Vagina (tissue), 2 donors: ENCODE measurements around the gene CMSS1. TPM values are rescaled to one million over a fixed set of nuclear protein-coding genes. Genes with fewer than 3 reads are reported as not detected.
A peak's percentile ranks its signal among the peaks of the same experiment; 100 is the strongest.

Experiments
- DNase-seq, 2 donors: peaks; one replicate each; pipeline ENCODE4 v3.0.0-alpha.2; 2017; ENCODE audit errors: extremely low spot score in 2 of 2
- H3K27ac ChIP-seq: fragments of 200-600 bp; sonication (generic); one replicate; pipeline ENCODE4 v1.5.1; 2019
- H3K27me3 ChIP-seq: fragments of 200-600 bp; sonication (generic); one replicate; pipeline ENCODE4 v1.5.1; 2019
- H3K36me3 ChIP-seq, 2 donors: fragments of 200-600 bp; sonication (generic); one replicate each; pipeline ENCODE4 v1.5.1; 2017 to 2019
- H3K4me1 ChIP-seq: fragments of 200-600 bp; sonication (generic); one replicate; pipeline ENCODE4 v1.5.1; 2019
- H3K4me3 ChIP-seq, 2 donors: fragments of 200-600 bp; sonication (generic); 1 replicate in 1 of 2; 2 replicates in 1 of 2; pipeline ENCODE4 v1.5.1; 2016 to 2019
- H3K9me3 ChIP-seq: fragments of 200-600 bp; sonication (generic); one replicate; pipeline ENCODE4 v1.5.1; 2019
- CTCF ChIP-seq, 3 experiments: fragments of 450-650 bp in 2 of 3; fragments of 200-600 bp in 1 of 3; sonication (generic) in 1 of 3; IDR thresholded peaks; one replicate each; pipeline ENCODE4 v1.5.1; 2017 to 2019; ENCODE audit warnings: antibody characterized with exemption in 3 of 3, mild to moderate bottlenecking in 2 of 3, moderate library complexity in 2 of 3
- POLR2A ChIP-seq, 2 donors: fragments of 450-650 bp; IDR thresholded peaks; one replicate each; pipeline ENCODE4 v1.6.1; 2017; ENCODE audit warnings: antibody characterized with exemption in 2 of 2, mild to moderate bottlenecking in 2 of 2, moderate library complexity in 2 of 2
- POLR2AphosphoS5 ChIP-seq, 2 donors: sonication (generic); formaldehyde crosslinking; IDR thresholded peaks; one replicate each; pipeline ENCODE4 v1.9.0; 2017; ENCODE audit warnings: antibody characterized with exemption in 2 of 2, mild to moderate bottlenecking in 2 of 2, low read depth in 1 of 2; ENCODE audit not compliant: insufficient read depth in 1 of 2
- intact Hi-C: fragments of 100-400 bp; cut with DNase I; formaldehyde crosslinking; loops from one replicate; pipeline ENCODE4 v1.15.1; 2023
- total RNA-seq: library from RNA; depleted of rRNA; stranded (reverse); fragments of >200 nt; gene quantifications from one replicate; pipeline ENCODE4 v1.2.3, GENCODE V29; 2016

The CMSS1 gene
- total RNA-seq, 1 donor from 2014 or later = 21.4 TPM

GRCh38 chr3:100164743-100165142 lies 347.1 kb downstream of the CMSS1 start:
- Histone ChIP-seq H3K27me3 (no peaks in the 10 kb centered on the region), H3K4me3 (no peak overlapping the region), H3K9me3 (no peaks in the 10 kb centered on the region), H3K36me3 (no peaks in the 10 kb centered on the region), H3K4me1 (peaks cover 5% of the 10 kb centered on the region), H3K27ac (peak overlapping the region; percentile 32)
- TF ChIP-seq CTCF (IDR thresholded peaks at IDR 0.05) (no peak), POLR2AphosphoS5 (IDR thresholded peaks at IDR 0.05; ENCODE audit: insufficient read depth in 1 of 2, low read depth in 1 of 2) (no peak), POLR2A (IDR thresholded peaks at IDR 0.05) (no peak)
- DNase-seq = no peak
- intact Hi-C loops = no loop called here

GRCh38 chr3:100165926-100166550 lies 348.4 kb downstream of the CMSS1 start:
- TF ChIP-seq POLR2A (IDR thresholded peaks at IDR 0.05) = no peak
- no peak for TF ChIP-seq CTCF (IDR thresholded peaks at IDR 0.05)
- no peak for TF ChIP-seq POLR2AphosphoS5 (IDR thresholded peaks at IDR 0.05; ENCODE audit: insufficient read depth in 1 of 2, low read depth in 1 of 2)
- no peaks in the 10 kb centered on the region for H3K4me1 ChIP-seq
- H3K27me3 ChIP-seq = no peaks in the 10 kb centered on the region
- no peak overlapping the region for H3K27ac ChIP-seq
- no peaks in the 10 kb centered on the region for H3K9me3 ChIP-seq
- intact Hi-C loops = no loop called here
- no peak for DNase-seq
- no peaks in the 10 kb centered on the region for H3K36me3 ChIP-seq
- H3K4me3 ChIP-seq = no peak overlapping the region

- H3K27ac ChIP-seq = no peak overlapping the region
- intact Hi-C loops = no loop called here
- TF ChIP-seq POLR2A (IDR thresholded peaks at IDR 0.05) = no peak
- TF ChIP-seq CTCF (IDR thresholded peaks at IDR 0.05) = no peak
- no peak for TF ChIP-seq POLR2AphosphoS5 (IDR thresholded peaks at IDR 0.05; ENCODE audit: insufficient read depth in 1 of 2, low read depth in 1 of 2)
- no peak for DNase-seq
- H3K4me3 ChIP-seq = no peak overlapping the region
- no peaks in the 10 kb centered on the region for H3K4me1 ChIP-seq
- H3K36me3 ChIP-seq = no peaks in the 10 kb centered on the region
- H3K9me3 ChIP-seq = no peaks in the 10 kb centered on the region
- H3K27me3 ChIP-seq = no peaks in the 10 kb centered on the region
Measured at GRCh38 chr3:100169201-100169920, 351.7 kb downstream of the CMSS1 start.

GRCh38 chr3:100170486-100170885 lies 352.8 kb downstream of the CMSS1 start:
- Histone ChIP-seq H3K36me3 (no peaks in the 10 kb centered on the region), H3K27me3 (no peaks in the 10 kb centered on the region), H3K4me1 (no peaks in the 10 kb centered on the region), H3K27ac (no peak overlapping the region), H3K4me3 (no peak overlapping the region), H3K9me3 (no peaks in the 10 kb centered on the region)
- TF ChIP-seq CTCF (IDR thresholded peaks at IDR 0.05) = no peak
- TF ChIP-seq POLR2A (IDR thresholded peaks at IDR 0.05) = no peak
- TF ChIP-seq POLR2AphosphoS5 (IDR thresholded peaks at IDR 0.05; ENCODE audit: insufficient read depth in 1 of 2, low read depth in 1 of 2) = no peak
- intact Hi-C loops = no loop called here
- no peak for DNase-seq
